HG03520 (cell line): Measurements from ENCODE around the gene ACTL6B.

ENCODE experiments used
- ATAC-seq: cut with Tn5 transposase; IDR thresholded peaks from one replicate; pipeline ENCODE4 v1.9.1; 2021; ENCODE audit warnings: mild to moderate bottlenecking, moderate library complexity; ENCODE audit not compliant: unreplicated experiment

ACTL6B gene

DNA sequence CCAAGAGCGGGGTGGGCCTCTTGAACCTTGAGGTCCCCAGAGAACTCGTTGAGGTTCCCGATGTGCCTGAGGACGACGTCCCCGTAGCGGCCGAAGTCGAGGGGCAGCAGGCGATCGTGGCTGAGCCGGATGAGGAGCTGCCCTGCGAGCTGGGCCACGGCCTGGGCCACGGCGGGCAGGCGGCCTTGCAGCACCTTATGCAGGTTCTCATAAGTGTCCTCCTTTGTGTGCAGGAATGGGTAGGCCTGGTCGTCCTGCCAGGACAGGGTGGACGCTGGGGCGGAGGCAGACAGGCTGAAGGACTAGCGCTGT, 29.1 kb downstream of the ACTL6B start:
- ATAC-seq, result no peak

- peak; percentile 44 for ATAC-seq
Measured at GRCh38 chr7:100626530-100627237, 29.6 kb downstream of the ACTL6B start.

- no peak for ATAC-seq
Measured at GRCh38 chr7:100626055-100626454, 30.2 kb downstream of the ACTL6B start.

GRCh38 chr7:100623951-100624824, 32.1 kb downstream of the ACTL6B start:
- no peak for ATAC-seq

DNA sequence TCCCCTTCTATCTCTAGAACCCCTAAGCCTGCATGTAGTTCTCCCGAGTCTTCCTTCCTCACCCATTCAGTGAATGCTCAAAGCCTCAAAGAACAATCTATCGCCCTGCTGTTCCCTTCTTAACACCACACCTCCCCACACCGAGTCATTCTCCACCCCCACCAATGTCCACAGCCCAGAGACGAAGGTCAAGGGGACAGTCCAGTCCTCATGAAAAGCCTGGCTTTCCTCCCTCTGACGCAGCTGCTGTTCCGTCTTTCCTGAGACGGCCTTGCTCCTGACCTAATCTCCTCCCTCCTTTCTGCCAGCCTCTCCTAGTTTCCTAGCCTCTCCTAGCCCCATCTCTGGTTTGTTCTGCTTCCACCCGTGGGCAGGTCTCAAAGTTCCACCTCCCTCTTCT, 34.7 kb downstream of the ACTL6B start:
- no peak for ATAC-seq

GRCh38 chr7:100620804-100621203, 35.4 kb downstream of the ACTL6B start:
- ATAC-seq, result no peak

DNA sequence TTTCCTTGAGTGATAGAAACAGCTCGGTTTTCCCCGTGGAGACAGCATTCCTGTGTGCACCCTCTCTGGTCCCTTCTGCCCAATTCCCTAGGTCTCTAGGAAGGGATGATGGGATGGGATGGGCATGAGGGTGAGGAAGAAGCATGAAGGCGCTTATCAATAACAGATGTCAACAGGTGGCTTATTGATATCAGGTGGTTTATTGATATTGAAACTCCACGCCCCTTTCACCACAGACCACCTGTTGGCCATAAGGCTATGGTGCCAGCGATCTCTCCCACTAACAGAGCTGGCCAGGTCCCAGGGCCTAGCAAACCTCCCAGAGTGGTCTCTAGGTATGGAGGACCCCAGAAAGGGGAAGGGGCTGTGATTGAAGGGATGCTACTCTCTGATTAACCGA, 36.0 kb downstream of the ACTL6B start:
- ATAC-seq, result no peak

- no peak for ATAC-seq
Measured at GRCh38 chr7:100614308-100614861, 41.9 kb downstream of the ACTL6B start.

- no peak for ATAC-seq
Measured at GRCh38 chr7:100613412-100614175, 42.7 kb downstream of the ACTL6B start.

DNA sequence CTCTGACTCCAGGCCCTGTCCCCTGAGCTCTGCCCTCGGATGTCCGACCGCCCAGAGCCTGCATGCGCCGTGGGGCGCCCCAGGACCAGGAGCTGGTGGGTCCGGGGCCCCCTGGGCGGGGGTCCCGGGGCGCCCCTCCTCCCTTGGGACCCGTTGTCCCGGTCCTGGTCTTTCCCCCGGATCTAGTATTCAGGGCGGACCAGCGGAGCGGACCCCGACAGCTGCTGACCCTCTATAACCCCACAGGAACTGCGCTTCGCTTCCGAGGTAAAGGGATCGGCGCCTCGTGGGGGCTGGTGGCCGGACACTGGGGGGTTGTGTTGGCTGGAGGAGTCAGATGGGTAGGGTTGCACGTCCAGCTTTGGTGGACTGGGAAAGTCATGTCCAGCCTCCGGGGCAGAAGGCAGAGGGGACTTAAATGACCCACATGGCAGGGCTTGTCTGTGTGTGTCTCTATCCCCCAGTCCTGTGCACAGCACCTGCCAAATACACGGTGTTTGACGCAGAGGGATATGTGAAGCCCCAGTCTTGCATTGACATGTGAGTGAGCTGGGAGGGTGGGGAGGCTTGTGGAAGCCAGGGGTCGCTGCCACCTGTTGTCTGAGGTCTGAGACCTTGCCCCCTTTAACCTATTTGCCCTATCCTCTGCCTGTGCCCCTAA, 43.4 kb downstream of the ACTL6B start:
- ATAC-seq, result no peak

DNA sequence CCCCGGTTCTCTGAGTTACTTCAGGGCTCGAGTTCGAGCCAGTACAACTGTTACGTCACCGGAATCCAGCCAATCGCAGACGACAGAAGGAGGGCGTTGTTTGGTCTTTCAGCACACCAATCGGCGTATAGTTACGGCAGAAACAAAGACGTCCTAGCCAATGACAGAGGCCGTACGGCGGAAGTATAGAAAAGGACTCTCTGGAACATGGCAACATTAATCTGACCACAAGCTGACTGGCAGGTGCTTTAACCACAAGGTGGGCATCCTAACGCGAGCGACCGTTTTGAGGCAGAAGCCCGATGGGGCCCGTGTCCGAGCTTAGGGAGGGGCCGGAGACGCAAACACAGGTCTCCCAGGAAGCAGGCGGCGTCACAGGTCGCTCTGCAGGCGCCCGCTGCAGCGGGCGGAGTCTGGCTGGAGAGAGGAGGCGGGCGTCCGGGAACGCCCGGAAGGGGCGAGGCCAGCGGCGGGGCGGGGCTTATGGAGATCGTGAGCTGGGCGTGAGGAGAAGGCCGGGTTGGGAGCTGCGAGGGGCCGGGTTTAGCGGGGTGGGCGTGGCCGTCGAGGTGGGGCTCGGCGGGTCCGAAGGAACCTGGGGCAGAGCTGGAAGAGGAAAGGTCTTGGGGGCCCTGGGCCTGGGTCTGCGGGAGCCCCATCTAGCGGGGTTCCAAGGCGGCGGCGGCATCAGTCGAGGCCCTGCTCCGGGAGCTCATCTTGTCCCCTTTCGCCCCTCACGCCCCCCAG, 44.1 kb downstream of the ACTL6B start, which contains the start of gene MOSPD3:
MOSPD3 (plus strand) TSS at position 558 of the 747 bp plus-strand sequence. CDS start 252 bp downstream, outside the sequence.
- ATAC-seq, result peak; percentile 87

- no peak for ATAC-seq
Measured at GRCh38 chr7:100609958-100610357, 46.3 kb downstream of the ACTL6B start.

DNA sequence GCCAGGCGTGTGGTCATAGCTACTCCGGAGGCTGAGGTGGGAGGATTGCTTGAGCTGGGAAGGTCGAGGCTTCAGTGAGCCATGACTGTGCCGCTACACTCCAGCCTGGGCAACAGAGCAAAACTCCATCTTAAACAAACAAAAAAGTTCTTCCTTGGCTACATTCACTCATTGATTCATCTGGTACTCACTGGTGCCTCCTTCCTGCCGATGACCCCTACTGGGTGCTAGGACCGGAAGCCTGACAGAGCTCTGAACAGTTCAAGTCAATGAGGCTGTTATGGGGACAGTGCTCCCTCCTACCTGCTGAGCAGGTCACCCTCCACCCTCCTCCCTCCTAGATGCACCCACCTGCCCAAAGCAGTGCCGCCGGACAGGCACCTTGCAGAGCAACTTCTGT, 49.1 kb downstream of the ACTL6B start:
- no peak for ATAC-seq

GRCh38 chr7:100606313-100606712, 49.9 kb downstream of the ACTL6B start:
- no peak for ATAC-seq

DNA sequence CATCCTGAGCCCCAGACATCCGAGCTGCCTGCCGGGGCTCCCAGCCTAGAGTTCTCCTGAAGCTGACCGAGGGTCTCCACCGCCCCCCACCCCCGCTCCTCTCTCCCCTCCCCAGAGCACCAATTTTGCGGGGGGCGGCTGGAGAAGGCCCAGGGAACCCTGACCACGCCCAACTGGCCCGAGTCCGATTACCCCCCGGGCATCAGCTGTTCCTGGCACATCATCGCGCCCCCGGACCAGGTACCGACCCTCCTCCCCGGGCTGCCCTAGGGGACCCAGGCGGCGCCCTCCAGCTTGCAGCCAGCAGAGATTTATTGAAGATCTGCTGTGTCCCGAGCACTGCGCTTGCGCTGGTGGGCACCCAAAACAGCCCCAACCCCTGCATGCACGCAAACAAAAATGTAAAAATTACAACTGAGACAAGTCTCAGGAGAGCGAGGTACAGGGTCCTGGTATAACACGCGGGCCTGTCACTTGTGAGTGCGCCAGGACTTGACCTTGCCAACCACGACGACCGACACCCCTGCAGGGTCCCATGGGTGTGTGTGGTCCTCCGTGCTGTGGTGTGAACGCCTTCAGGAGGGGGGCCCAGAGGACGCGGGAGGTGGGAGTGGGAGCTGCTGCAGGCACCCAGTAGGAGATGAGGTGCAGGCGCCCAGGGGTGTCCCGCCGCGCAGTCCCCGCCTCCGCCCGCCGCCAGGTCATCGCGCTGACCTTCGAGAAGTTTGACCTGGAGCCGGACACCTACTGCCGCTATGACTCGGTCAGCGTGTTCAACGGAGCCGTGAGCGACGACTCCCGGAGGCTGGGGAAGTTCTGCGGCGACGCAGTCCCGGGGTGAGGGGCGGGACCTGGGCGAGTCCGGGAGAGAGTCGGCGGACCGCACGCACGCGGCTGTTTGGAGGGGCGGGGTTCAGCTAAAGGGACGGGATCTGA, 51.0 kb downstream of the ACTL6B start:
- no peak for ATAC-seq

DNA sequence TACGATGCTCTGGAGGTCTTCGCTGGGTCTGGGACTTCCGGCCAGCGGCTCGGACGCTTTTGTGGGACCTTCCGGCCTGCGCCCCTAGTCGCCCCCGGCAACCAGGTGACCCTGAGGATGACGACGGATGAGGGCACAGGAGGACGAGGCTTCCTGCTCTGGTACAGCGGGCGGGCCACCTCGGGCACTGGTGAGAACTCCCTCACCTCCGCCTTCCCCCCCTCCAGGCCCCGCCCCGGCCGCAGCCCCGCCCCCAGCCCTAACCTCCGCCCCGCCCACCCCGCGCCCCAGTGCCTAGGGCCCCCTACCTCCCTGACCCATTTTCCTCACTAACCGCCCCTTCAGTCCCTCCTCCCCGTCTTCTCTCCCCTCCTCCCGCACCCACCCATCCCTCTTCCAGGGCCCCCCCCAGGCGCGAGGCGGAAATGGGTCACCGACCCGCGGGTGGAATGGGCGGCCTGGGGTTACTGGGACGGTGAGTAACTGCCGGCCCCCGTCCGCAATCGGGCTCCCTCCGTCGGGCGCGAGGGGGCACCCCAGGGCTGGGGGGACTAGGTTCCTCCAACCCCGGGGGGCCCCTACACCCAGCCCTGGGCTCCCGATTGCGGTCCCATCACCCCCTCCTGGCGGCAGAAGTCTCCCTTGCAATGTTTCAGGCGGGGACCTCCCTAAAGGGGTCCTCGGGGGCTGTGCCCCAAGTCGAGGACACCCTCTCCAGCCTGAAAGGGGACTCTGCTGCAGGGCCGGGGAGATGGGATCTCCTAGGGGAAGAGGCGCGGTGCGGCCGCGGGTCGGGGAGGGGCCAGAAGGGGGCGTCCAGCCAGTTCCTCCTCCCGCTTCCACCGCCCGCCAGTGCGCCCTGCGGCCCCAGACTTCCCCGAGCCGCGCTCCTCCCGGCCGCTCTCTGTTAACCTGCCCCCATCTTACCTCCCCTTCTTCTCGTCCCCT, 51.9 kb downstream of the ACTL6B start:
- no peak for ATAC-seq

GRCh38 chr7:100603726-100604027, 52.6 kb downstream of the ACTL6B start:
- ATAC-seq, result no peak
